GM21737 (cell line): Measurements from ENCODE around the gene BPI.
"Not testable (repeated sequence)": the region's sequence is repeated elsewhere in the genome, so short reads cannot be mapped to it uniquely, and the experiment has no call there.

Experiments used
- ATAC-seq: cut with Tn5 transposase; IDR thresholded peaks from one replicate; pipeline ENCODE4 v1.9.1; 2021; ENCODE audit warnings: mild to moderate bottlenecking, moderate library complexity; ENCODE audit not compliant: unreplicated experiment

The BPI gene

DNA sequence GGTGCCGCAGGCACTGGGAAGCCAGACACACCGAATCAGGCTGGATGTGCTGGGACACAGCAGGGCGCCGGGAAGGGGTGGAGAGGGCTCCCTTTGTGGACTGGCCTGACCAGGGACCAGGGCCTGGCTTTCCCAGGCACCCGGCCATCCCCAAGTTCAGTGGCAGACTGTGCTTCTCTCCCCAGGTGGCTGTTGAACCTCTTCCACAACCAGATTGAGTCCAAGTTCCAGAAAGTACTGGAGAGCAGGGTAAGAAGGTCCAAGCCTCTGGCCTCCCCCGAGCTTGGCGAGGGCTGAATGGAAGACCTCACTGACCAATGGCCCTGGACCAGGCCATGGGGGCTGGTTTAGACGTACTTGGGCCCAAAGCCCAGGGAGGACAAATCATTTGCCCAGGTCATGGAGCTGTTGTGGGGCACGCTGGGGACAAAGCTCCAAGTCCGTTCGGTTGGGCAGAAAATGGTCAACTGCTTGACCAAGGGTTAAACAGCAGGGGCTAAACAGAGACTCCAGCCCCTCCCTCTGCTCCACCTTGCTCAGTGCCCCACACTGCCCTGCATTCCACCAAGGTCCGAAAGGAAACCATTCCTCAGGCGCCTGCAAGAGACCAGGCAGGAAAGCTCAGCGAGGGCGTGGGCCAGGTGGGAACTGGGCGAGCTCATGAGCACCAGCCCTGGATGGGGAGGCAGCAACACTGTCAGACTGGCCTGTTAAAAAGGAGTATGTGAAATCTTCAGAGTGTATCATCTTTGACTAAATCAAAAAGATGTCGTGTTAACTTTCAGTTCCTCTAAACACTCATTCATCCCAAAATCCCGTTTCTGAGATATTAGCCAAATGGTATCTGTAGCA, 51.4 kb downstream of the BPI start:
- ATAC-seq, result no peak

DNA sequence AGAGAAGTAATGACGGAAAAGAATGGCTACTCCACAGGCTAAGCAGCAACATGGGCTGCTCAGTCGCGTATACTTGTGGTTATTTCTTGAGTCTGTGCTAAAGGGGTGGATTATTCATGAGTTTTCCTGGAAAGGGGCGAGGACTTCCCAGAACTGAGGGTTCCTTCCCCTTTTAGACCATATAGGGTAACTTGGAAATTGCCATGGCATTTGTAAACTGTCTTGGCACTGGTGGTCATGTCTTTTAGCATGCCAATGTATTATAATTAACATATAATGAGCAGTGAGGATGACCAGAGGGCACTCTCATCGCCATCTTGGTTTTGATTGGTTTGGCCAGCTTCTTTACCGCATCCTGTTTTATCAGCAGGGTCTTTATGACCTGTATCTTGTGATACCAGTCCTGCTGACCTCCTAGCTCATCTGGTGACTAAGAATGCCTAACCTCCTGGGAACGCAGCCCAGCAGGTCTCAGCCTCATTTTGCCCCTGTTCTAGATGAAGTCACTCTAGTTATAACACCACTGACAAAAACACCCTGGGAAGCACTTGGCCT, 53.8 kb downstream of the BPI start:
- no peak for ATAC-seq

DNA sequence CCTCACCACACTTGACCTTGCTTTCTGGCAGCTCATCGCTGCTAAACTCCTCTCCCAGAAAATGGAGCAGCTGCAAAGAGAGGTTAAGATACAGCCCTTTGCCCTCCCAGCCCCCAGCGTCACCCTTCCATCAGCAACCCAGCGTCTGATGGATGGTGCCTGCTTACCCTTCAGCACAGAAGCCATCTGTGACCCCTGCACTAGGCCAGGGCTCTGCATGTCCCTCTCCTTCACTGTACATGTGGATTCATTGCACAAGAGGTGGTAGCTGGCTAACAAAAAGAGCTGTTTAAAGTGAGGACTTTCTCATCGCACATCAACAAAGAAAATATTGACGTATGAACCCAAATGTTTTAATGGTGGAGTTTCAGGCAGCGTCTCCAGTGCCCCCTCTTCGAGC, 54.6 kb downstream of the BPI start:
- ATAC-seq, result no peak

DNA sequence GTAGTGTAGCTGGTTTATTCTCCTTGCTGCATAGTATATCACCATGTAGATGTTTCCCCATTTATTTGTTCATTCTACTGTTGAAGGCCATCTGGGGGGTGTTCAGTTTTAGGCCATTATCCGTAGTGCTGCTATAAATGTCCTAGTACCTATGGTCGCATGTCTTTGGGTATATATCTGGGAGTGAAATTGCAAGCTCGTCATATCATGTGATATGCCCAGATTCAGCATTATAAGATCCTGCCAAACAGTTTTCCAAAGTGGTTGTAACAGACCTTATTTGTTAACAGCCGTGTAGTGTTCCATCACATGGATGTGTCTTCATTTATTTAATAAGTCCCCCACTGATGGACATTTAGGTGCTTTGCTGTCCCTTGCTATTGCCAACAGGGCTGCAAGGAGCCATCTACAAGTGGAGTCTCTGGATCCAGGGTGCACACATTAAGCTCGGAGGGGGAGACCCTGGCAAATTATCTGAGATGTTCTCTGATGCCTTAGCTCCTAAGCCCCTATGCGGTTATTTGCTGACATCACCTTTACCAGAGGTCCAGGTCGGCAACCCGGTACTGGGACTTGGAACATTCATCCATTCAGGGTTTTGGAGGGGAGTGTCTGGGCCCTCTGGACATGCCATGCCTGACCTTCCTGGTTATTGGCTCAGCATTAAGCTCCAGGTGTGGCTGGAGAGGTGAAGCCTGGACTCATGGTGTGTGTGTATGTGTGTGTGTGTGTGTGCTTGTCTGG, 59.2 kb downstream of the BPI start:
- no peak for ATAC-seq

DNA sequence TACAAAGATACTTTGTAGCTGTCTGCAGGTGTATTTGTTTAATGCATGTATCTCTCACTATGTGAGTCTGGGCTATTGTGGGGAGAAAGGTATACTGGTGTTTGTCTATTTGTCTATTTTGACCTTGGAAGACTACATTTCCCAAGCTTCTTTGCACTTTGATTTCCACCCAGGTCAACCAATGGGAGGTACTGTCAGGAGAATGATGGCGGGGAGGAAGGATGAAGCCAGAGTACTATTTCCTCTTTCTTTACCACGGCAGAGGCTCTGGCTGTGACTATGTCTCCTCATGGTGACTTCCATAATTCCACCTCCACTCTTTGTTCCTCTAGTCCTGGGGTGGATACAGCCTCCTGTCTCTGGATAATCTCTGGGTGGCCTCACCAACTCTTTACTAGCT, 65.4 kb downstream of the BPI start:
- ATAC-seq, result no peak

DNA sequence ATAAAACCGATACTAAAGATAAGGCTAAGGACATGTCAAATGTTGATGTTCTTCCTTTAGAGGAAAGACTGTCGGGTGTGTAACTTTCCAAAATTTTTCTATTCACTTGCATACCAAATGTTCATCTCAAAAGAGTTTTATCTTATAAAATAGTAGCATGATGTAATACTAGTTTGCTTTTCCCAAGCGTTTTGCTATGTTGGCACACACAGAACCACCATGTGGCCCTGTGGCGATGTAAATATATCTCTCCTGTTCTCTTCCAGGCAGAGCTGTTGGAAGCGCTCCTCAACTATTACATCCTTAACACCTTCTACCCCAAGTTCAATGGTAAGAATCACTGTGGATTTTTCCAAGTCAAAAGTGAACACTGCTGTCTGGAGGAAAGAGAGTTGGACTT, 68.8 kb downstream of the BPI start:
- ATAC-seq, result no peak

DNA sequence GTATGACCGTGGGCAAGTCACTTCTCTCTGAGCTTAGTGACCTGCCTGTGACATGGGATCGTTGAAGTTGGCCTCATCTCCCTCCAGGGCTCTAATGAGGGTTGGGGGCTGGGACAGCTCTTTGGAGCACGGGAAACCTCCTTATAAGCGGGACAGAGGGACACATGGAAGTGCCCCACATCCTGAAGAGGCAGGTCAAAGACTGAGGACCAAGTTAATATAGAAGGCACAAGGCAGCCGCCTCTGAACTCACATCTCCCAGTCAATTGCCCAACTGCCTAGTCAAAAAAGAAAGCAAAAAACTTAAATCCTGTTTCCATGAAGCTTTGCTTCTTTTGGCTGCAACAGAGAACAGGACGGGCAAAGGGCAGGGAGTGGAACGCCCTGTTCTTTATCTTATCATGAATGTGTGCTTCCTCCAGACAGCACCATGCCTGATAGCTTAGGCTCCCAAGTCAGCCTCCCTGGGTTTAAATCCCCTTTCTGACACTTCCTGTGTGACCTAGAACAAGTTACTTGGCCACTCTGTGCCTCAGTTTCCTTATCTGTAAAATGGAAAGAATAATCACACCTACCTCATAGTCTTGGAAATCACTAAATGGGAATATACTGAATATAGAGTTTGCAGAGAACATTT, 69.4 kb downstream of the BPI start:
- ATAC-seq, result no peak

DNA sequence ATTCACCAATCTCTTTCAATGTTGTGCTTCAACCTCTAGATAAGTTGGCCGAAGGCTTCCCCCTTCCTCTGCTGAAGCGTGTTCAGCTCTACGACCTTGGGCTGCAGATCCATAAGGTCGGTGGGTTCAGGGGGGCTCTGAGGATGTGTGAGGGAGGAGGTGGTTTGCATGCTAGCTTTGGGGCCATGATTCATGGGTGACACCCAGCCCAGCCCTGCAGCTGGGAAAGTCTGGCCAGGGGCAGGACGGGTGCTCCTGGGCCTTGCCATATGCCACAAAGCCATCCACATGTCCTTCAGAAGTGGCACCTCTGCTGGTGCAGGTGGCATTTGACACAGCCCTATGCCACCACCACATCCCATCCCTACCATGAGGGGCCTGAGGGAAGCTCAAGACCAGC, 69.9 kb downstream of the BPI start:
- ATAC-seq, result no peak

DNA sequence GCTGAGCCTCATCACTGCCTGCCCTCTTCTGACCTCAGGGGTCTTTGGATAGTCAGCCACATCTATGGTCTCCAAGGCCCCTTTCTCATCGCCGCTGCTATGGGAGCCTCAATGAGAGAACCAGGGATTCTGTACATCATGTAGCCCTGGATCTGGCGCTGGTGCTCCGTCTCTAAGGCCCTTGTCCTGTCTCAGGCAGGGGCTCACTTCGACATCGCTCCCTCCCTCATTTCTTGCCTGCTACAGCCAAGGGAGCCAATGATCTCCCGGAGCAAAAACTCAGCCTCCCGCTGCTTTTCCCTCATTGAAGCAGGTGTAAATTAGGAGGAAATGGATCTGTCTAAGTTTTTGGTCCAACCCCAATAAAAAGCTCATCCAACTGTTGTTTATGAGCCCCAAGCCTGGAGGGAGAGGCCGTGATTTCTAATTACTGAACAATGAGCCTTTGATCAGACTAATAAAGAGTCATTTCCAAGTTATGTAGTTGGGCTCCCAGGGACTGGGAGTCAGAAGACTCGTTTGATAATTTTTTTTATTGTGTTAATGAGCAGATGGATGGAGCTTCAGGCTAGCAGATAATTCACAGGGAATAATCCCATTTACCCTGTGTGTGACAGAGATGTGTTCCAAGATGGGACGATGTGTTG, 73.2 kb downstream of the BPI start:
- ATAC-seq, result no peak

DNA sequence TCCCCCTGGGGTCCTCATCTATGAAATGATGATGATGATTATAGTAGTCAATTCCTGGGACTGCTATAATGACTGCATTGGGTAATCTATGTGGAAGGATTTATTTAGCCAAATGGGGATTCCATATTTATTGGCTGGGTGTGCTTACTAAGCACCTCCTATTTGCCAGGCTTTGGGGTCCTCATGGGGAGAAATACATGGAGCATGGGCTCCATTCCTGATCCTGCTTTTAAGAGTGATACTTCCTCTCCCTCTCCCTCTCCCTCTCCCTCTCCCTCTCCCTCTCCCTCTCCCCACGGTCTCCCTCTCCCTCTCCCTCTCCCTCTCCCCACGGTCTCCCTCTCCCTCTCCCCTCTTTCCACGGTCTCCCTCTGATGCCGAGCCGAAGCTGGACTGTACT, 73.9 kb downstream of the BPI start:
- ATAC-seq, result not testable (repeated sequence)

DNA sequence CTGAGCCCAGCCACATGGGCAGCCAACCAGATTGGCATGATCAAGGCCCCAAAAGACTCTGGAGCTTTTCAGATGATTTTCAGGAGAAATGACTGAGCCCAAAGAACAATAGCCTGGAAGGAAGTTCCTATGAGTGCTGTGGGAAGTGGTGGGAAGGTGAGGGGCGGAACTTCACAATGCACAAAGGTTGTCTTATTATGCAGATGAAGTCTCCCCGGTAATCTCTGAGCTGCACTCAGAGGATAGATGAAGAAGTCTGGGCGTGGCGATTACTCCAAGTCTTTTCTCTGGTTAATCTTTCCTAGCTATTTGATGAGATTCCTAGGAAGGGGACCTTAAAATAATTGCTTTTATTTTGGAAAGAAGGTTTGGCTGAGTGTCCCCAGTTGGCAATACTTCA, 79.2 kb downstream of the BPI start:
- ATAC-seq, result no peak

DNA sequence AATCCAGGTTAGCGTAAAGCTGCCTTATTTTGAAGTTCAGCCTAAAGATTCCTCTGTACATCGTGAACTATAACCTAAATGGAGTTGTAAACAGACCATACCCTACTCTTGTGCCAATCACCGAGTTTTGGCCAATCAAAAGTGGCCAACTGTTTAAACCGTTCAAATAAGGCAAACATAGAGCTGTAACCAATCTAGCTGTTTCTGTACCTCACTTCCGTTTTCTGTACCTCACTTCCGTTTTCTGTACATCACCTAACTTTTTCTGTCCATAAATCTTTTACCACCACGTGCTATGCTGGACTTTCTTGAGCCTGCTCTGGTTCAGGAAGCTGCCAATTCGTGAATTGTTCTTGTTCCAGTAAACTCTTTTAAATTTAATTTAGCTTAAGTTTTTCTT, 82.0 kb downstream of the BPI start:
- no peak for ATAC-seq

DNA sequence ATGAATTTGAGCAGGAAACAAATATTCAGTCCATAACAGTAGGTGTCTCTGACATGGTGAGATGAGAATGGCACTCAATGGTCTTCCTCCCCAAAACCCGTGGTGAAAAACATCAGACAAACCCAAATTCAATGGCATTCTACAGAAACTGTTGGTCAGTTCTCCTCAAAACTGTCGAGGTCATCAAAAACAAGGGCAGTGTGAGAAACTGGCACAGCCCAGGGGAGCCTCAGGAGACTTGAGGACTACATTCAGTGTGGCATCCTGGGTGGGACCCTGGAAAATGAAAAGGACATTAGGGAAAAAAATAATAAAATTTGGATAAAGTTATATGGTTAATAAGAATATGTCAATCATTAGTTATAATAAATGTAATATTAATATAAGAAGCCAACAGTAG, 82.9 kb downstream of the BPI start:
- no peak for ATAC-seq
